GM12892 (cell line): ENCODE results near the gene GJA3.

Experiments
- POLR2A ChIP-seq: IDR thresholded peaks from 2 replicates; pipeline ENCODE4 v1.6.1; 2011; ENCODE audit warnings: low read depth, low read length, control low read depth
- POLR2AphosphoS5 ChIP-seq: IDR thresholded peaks from 2 replicates; pipeline ENCODE4 v1.6.1; 2011; ENCODE audit warnings: low read depth, low read length, control low read depth

GRCh38 chr13:20109037-20109436 lies 51.8 kb downstream of the GJA3 start:
- TF ChIP-seq POLR2A (no peak), POLR2AphosphoS5 (no peak)
